ENCODE data around the gene INPP5B.

Gene INPP5B

GRCh38 chr1:37841652-37842051 is 105.2 kb downstream of the INPP5B start:
- DNase-seq (ENCODE audit: low read depth in 1 of 2, low spot score in 1 of 2), result no peak

GRCh38 chr1:37840711-37841110 is 106.1 kb downstream of the INPP5B start:
- DNase-seq (ENCODE audit: low read depth in 1 of 2, low spot score in 1 of 2), result no peak

- DNase-seq (ENCODE audit: low read depth in 1 of 2, low spot score in 1 of 2), result no peak
Measured at GRCh38 chr1:37839676-37840075, 107.2 kb downstream of the INPP5B start.

DNA sequence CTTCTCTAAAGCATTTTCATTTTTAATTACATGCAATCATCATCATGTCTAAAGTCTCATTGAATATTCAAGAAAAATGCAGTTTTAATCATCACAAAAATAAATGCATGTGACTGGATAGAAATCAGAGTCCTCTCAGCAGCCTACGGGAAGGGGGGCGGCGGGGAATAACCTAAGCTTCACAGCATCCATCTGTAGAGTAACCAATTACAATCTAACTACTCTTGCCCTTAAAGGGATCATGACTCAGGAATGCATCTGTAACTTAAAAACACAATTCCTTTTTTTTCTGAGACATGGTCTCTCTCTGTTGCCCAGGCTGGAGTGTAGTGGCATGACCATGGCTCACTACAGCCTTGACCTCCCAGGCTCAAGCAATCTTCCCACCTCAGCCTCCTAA is 110.1 kb downstream of the INPP5B start:
- DNase-seq (ENCODE audit: low read depth in 1 of 2, low spot score in 1 of 2), result no peak

DNA sequence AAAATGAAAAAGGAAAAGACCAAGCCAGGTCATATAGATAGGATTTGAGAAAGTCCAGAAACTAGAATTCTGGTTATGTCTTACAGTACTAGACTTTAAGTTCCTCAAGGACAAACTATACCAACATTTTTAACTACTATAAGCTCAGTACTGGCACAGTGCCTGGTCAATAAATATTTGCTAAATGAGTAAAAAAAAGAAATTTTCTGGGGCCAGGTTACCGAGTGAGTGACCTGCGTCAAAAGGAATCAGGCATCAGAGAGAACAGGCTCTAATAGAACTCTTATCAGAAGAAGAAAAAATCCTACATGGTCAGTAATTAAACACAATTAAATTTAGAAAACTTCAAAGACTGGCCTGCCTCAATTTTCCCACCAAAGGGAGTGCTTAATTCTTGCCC is 115.0 kb downstream of the INPP5B start:
- DNase-seq (ENCODE audit: low read depth in 1 of 2, low spot score in 1 of 2), result no peak

DNA sequence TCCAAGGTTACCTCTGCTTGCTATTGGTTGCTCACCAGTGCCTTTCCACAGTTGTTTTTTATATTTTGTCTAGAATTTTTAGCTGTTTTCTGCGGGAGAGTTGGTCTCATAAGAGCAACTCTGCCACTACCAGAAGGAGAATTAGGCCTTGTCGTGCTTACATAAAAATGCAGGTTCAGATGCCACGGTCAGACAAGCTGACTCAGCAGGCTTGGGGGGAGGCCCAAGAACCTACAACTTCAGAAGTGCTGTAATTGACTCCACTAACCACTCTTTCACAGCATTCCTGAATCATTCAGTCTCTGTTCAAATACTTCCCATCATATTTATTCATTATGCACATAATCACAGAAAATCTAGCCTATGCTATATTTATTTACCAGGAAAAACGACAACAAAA is 115.7 kb downstream of the INPP5B start:
- no peak for DNase-seq (ENCODE audit: low read depth in 1 of 2, low spot score in 1 of 2)

- DNase-seq (ENCODE audit: low read depth in 1 of 2, low spot score in 1 of 2), result no peak
Measured at GRCh38 chr1:37828410-37829074, 118.3 kb downstream of the INPP5B start.

GRCh38 chr1:37825506-37825905 is 121.3 kb downstream of the INPP5B start:
- no peak for DNase-seq (ENCODE audit: low read depth in 1 of 2, low spot score in 1 of 2)

DNA sequence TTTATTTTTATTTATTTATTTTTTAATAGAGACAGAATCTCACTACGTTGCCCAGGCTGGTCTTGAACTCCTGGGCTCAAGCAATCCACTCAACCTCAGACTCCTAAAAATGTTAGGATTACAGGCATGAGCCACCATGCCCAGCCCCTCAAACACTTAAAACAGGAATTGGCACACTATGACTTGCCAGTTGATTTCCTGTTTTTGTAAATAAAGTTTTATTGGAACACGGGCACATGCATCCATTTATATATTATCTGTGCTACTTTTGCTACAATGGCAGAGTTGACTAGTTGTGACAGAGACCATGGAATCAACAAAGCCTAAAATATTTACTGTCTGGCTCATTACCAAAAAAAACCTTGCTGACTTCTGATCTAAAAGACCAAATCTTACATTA is 122.9 kb downstream of the INPP5B start:
- no peak for DNase-seq (ENCODE audit: low read depth in 1 of 2, low spot score in 1 of 2)

DNA sequence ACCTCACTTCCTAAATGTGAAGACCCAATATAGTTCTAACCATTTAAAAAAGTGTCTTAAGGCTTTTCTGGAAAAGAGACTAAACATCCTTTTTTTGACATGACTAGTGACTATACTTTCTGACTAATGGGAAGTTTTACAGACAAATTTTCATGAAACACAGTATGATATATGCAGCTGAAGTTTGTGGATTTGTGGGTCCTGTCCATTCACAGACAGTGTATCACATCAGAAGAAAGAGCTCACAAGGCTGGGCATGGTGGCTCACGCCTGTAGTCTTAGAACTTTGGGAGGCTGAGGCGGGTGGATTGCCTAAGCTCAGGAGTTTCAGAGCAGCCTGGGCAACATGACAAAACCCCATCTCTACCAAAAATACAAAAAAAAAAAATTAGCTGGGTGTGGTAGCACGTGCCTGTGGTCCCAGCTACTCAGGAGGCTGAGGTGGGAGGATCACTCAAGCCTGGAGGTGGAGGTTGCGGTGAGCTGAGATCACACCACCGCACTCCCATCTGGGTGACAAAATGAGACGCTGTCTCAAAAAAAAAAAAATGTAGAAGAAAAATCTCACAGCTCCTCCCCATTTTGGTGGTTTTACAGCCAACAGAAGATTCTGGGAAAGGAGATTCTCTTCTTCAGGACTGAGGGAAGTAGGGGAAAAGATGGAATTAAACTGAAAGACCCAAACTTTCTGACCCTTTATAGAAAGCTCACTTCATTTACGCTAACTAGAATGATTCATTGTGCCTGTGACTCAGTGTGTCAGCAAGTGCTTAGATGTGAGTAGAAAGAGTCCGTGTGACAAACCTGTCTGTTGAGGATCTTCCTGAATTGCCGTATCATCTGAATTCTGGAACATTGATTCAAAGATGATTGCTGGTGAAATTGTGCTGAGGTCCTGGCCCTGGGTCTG is 123.7 kb downstream of the INPP5B start:
- no peak for DNase-seq (ENCODE audit: low read depth in 1 of 2, low spot score in 1 of 2)

GRCh38 chr1:37821481-37821880 is 125.4 kb downstream of the INPP5B start:
- no peak for DNase-seq (ENCODE audit: low read depth in 1 of 2, low spot score in 1 of 2)

- no peak for DNase-seq (ENCODE audit: low read depth in 1 of 2, low spot score in 1 of 2)
Measured at GRCh38 chr1:37817481-37817880, 129.4 kb downstream of the INPP5B start.

GRCh38 chr1:37814252-37814651 is 132.6 kb downstream of the INPP5B start:
- no peak for DNase-seq (ENCODE audit: low read depth in 1 of 2, low spot score in 1 of 2)

DNA sequence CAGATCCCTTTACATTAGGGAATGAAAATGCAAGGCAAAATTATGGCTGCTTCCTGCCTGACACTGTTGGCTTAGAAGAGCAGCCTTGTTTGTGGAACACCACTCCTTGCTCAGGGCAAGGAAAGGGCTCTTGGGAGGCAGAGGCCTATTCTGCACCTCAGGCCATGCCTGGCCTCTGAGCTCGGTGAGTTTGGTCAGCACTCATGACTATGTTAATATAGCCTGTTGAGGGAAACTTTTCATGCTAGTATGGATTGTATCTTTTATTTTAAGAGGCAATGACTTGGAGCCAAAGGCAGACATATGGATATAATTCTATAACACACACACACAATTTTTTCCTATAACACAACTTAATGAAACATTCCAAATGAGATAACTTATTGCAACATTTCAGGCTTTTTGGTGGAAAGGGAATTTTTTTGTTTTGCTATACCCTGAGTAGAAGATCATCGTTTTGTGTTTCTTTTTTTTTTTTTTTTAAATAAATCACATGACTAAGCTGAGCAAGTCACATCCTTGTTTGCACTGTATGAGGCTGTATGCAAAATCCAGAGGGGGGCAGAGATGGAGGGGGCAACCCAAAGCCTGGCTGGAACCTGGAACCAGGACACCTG is 133.2 kb downstream of the INPP5B start:
- DNase-seq (ENCODE audit: low read depth in 1 of 2, low spot score in 1 of 2), result no peak

GRCh38 chr1:37811027-37811655 is 135.7 kb downstream of the INPP5B start:
- DNase-seq (ENCODE audit: low read depth in 1 of 2, low spot score in 1 of 2), result peak; percentile 26 to 40
